22Rv1 (cell line): ENCODE measurements around the gene STIM1.

ENCODE experiments used
- CTCF ChIP-seq: fragments of 450-650 bp; IDR thresholded peaks from 2 replicates; pipeline ENCODE4 v1.5.1; 2017; ENCODE audit warnings: mild to moderate bottlenecking
- ZFX ChIP-seq: fragments of 450-650 bp; IDR thresholded peaks from 2 replicates; pipeline ENCODE4 v1.6.1; 2017; ENCODE audit warnings: antibody characterized with exemption, borderline replicate concordance

- TF ChIP-seq CTCF (peak; percentile 25; the same call in 1 of the 2 replicates), ZFX (no peak)
Measured at GRCh38 chr11:3927129-3927796, 71.8 kb downstream of the STIM1 start.
